Pancreas (tissue), 10 donors: Measurements from ENCODE around the gene ADGRE1. TPM values are rescaled to one million over a fixed set of nuclear protein-coding genes. Genes with fewer than 3 reads are reported as not detected.

Experiments
- ATAC-seq, 4 donors: fragments of 200-7000 bp; cut with Tn5 transposase; one replicate each; pipeline versions ENCODE4 v1.8.0 to v1.9.1; 2020; ENCODE audit warnings: mild to moderate bottlenecking in 4 of 4, moderate library complexity in 4 of 4
- DNase-seq, 6 donors: peaks; one replicate each; pipeline ENCODE4 v3.0.0-alpha.2; 2020
- FAIRE-seq: peaks from 2 replicates; lab custom pipeline; 2012; peaks lifted over from hg19 to GRCh38; lab: Jason Lieb, UNC
- H3K27ac ChIP-seq, 4 donors: fragments of 200-600 bp; sonication (generic); 1 replicate in 3 of 4; 2 replicates in 1 of 4; pipeline versions ENCODE4 v1.5.0 to v1.8.0; 2020
- H3K27me3 ChIP-seq, 4 donors: fragments of 200-600 bp; one replicate each; pipeline ENCODE4 v1.8.0; 2021
- H3K36me3 ChIP-seq, 3 donors: fragments of 200-600 bp; sonication (generic) in 1 of 3; one replicate each; pipeline versions ENCODE4 v1.5.0 to v1.8.0; 2020 to 2021
- H3K4me1 ChIP-seq, 3 donors: fragments of 200-600 bp; one replicate each; pipeline ENCODE4 v1.8.0; 2021
- H3K4me3 ChIP-seq, 4 donors: fragments of 200-600 bp; sonication (generic) in 2 of 4; one replicate each; pipeline versions ENCODE4 v1.5.0 to v1.8.0; 2020 to 2021
- H3K9me3 ChIP-seq, 4 donors: fragments of 200-600 bp; one replicate each; pipeline ENCODE4 v1.8.0; 2021
- CTCF ChIP-seq, 4 donors: fragments of 200-600 bp; sonication (generic) in 3 of 4; IDR thresholded peaks; one replicate each; pipeline versions ENCODE4 v1.5.0 to v1.8.0; 2021; ENCODE audit warnings: antibody characterized with exemption in 4 of 4
- WGBS, 2 donors: extraction: QIAGEN DNeasy Blood & Tissue Kit; methylation state at CpG; one replicate each; pipeline ENCODE4 v1.1.7; 2013; 5-methylcytosine and 5-hydroxymethylcytosine counted together
- intact Hi-C, 3 donors: fragments of 100-400 bp; cut with DNase I; formaldehyde crosslinking; loops; one replicate each; pipeline versions ENCODE4 v1.11.1 to v1.14.2; 2022
- polyA plus RNA-seq, 2 donors: library from polyadenylated mRNA; stranded (reverse); fragments of 200-250 nt; gene quantifications; one replicate each; pipeline ENCODE4 v1.2.3, GENCODE V29; 2013
- total RNA-seq, 6 donors: library from RNA; stranded (reverse); fragmentation: NEBNext Ultra II Directional in 4 of 6; extraction: Animal tissue kit (Norgen Biotek cat#: 25700) in 4 of 6; gene quantifications; one replicate each; pipeline versions ENCODE4 v1.2.1 to v1.2.4, GENCODE V29; 2021 to 2023
- donor health status: healthy with polysubstance abuse.
- donor health status: DM: no; HTN: no; CAD: no; lungs with moderate emphysema.
- donor health status: DM: no; HTN: no; CAD: no.
- donor health status: control.
- donor health status: control.
- donor health status: Bipolar disorder and iron deficiency.
- donor health status: DM: yes; HTN: yes; CAD: no.
- donor health status: DM: no; HTN: no; CAD: no.
- donor health status: DM: no; HTN: no; CAD: no.
- donor health status: DM: yes; HTN: yes; CAD: no.

ADGRE1 gene
- total and polyA plus RNA-seq, 8 donors, result 0.07 to 0.73 (median 0.28) TPM; not detected in 3

- Histone ChIP-seq H3K27me3 (no peaks in the 10 kb centered on the region), H3K9me3 (no peaks in the 10 kb centered on the region), H3K36me3 (no peaks in the 10 kb centered on the region), H3K27ac (no peak overlapping the region), H3K4me3 (no peak overlapping the region), H3K4me1 (no peaks in the 10 kb centered on the region)
- DNase-seq (no peak), FAIRE-seq (no peak), ATAC-seq (no peak)
- no peak for TF ChIP-seq CTCF (IDR thresholded peaks at IDR 0.05)
- WGBS, 2 donors, result 68 to 86% methylated on average over 2 of the region's 2 CpGs
- intact Hi-C loops, result no loop called here
These were observed 82.1 kb downstream of the ADGRE1 start for GRCh38 chr19:6969490-6969889.

- no peak for ATAC-seq
- Histone ChIP-seq H3K4me3 (no peak overlapping the region), H3K27me3 (no peaks in the 10 kb centered on the region), H3K9me3 (no peaks in the 10 kb centered on the region), H3K4me1 (no peaks in the 10 kb centered on the region), H3K36me3 (no peaks in the 10 kb centered on the region), H3K27ac (no peak overlapping the region)
- no peak for TF ChIP-seq CTCF (IDR thresholded peaks at IDR 0.05)
- DNase-seq, result no peak
- no peak for FAIRE-seq
- 49 to 66% methylated on average over 2 of the region's 2 CpGs for WGBS, 2 donors
- intact Hi-C loops, result no loop called here
These were observed 82.6 kb downstream of the ADGRE1 start for GRCh38 chr19:6970021-6970420.

- no peak for FAIRE-seq
- no peak for TF ChIP-seq CTCF (IDR thresholded peaks at IDR 0.05)
- Histone ChIP-seq H3K4me3 (no peak overlapping the region), H3K27me3 (no peaks in the 10 kb centered on the region), H3K27ac (no peak overlapping the region), H3K9me3 (no peaks in the 10 kb centered on the region), H3K4me1 (no peaks in the 10 kb centered on the region), H3K36me3 (no peaks in the 10 kb centered on the region)
- peak in 1 of 4 donors; percentile 39 for ATAC-seq
- 66 to 68% methylated on average over 5 of the region's 5 CpGs for WGBS, 2 donors
- intact Hi-C loops, result no loop called here
- DNase-seq, result no peak
These were observed 83.1 kb downstream of the ADGRE1 start for GRCh38 chr19:6970443-6970842.

GRCh38 chr19:6971366-6971765 is 84.0 kb downstream of the ADGRE1 start:
- ATAC-seq (no peak), DNase-seq (no peak), FAIRE-seq (no peak)
- intact Hi-C loops, result no loop called here
- Histone ChIP-seq H3K36me3 (no peaks in the 10 kb centered on the region), H3K4me1 (no peaks in the 10 kb centered on the region), H3K27ac (no peak overlapping the region), H3K4me3 (no peak overlapping the region), H3K27me3 (no peaks in the 10 kb centered on the region), H3K9me3 (no peaks in the 10 kb centered on the region)
- TF ChIP-seq CTCF (IDR thresholded peaks at IDR 0.05), result no peak
- 82 to 89% methylated on average over 1 of the region's 1 CpG for WGBS, 2 donors

GRCh38 chr19:6976197-6976596 is 88.8 kb downstream of the ADGRE1 start:
- Histone ChIP-seq H3K9me3 (no peaks in the 10 kb centered on the region), H3K4me3 (no peak overlapping the region), H3K27me3 (peaks cover 0 to 4% (median 0%) of the 10 kb centered on the region in 4 donors), H3K36me3 (no peaks in the 10 kb centered on the region), H3K27ac (no peak overlapping the region), H3K4me1 (no peaks in the 10 kb centered on the region)
- intact Hi-C loops, result no loop called here
- WGBS, 2 donors, result 60 to 69% methylated on average over 5 of the region's 5 CpGs
- no peak for DNase-seq
- no peak for ATAC-seq
- no peak for FAIRE-seq
- TF ChIP-seq CTCF (IDR thresholded peaks at IDR 0.05), result no peak
